HG03442 (cell line): ENCODE data around the gene FOXE1.

Source experiments
- ATAC-seq: cut with Tn5 transposase; IDR thresholded peaks from one replicate; pipeline ENCODE4 v1.9.1; 2021; ENCODE audit warnings: mild to moderate bottlenecking, moderate library complexity; ENCODE audit not compliant: unreplicated experiment

FOXE1 gene

DNA sequence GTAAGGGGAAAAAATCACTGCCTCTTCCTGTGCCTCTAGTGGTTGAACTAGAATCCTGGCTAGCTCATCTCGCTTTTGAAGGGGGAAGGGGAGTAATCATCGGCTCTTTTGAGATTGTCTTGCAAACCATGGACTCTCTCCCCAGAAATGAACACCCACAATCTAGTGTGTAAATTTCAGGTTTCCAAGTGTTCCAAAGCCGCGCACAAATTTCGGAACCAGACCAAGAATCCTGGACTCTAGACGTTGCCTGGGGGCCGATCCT, 4.9 kb upstream of the FOXE1 start:
- ATAC-seq = no peak

DNA sequence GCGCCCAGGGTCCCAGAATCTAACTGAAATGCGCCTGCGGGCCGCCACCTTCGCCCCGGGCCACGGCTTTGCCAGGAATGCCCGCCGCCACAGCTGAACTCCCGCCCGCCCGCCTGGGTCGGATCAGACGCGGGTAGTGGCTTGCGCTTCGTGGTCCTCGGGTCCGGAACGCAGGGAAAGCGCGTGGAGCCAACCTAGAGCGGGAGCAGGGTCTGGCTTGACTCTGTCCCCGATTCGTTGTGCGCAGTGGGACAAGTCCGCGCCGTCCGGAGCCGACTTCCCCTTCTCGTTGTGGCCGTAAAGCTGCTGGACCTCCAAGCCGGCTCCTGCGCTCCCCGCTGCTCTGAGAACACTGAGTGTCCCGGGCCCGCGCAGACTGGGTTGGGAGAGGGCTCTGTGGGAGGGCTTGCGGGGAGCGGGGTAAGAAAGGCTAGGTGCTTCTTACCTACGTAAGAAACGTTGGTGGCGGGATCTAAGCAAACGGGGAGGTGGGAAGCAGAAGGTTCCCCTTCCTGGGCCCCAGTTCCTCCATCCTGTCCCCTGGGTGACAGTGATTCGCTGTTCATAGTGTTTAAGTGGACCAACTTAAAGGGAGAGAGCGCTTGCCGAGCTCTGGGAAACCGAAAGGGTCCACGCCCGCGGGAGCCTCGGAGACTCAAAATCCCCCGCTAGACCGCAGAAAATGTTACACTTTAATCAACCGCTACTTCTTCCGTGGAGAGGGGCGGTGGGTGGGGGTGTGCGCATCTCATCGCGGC, 4.4 kb upstream of the FOXE1 start:
- no peak for ATAC-seq

DNA sequence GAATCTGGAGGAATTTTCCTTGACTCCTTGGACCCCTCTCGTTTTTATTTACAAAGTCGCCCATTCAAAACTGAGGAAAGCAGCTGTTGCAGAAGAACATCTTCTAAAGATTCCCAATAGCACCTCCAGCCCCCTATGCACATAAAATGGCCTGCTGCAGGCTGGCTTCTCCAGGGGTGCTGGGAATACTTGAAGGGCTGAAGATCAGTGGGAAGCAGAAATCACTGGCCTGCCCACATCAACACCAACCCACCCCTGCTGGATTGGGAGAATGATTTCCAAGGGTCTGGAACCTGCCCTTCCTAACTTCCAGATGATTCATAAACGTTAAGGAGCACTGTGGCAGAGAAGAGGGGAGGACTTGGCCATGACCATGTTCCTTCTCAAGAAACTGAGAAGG, 3.0 kb upstream of the FOXE1 start:
- no peak for ATAC-seq

DNA sequence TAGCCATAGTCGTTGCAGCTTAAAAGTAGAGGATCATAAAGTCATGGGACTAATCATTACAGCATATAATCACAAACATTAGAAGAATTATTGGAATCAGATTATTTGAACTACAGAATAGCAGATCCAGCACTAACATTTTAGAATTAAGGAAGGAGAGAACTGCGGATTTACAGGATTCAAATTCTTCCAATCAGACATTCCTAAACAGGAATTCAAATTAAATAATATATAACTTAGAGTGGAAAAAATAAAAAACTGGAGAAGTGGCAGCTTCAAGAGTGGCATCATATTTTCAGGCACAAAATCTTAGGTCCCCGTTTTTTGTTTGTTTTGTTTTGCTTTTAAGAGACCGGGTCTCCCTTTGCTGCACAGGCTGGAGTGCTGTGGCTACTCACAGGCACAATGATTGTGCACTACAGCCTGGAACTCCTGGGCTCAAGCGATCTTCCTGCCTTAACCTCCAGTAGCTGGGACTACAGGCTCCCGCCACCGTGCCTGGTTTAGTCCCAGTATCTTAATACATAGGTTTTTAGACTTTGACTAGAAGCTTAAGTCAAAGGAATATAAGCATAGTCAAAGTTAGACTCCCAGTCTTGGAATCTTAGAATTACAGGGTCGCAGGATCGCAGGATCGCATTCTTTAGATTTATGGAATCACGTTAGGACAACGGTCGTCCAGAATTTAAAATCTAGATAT, 2.1 kb upstream of the FOXE1 start:
- ATAC-seq = no peak

DNA sequence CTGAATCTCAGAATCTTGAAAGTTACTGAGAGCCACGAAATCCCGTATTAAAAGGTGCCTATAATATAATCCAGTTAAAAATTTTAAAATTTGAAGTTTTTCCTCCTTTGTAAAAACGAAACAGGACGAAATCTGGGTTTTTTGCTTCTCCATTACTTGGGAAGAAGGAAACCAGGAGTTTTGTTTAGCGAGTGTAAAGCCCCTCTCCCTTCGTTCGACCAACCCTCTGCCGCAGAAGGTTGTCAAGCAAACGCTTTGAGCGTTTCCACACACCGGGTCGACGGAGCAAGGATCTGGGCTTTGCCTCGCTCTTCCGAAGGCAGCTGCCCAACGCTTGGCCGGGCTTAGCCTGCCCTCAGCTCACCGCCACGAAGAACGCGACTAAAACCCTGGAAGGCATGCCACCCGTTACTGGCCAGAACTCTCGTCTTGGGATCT, 1.6 kb upstream of the FOXE1 start:
- no peak for ATAC-seq

DNA sequence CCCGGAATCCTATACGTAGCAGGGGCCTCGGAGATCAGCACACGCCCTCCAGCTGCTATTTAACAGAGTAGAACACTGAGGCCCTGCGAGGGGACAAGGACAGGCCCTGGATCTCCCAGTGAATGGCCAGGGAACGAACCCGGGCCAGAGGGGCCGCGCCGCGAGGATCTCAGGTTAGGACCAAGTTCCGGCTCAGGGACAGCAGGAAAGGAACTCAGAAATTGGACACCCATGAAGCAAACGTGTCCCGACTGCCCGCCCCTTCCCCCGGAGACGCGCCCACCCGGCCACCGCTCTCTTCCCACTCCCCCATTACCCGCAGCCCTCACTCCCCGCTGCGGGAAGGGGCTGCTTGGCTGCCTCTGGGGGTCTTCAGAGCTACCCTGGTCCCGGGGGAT, 1.0 kb upstream of the FOXE1 start:
- ATAC-seq = no peak

DNA sequence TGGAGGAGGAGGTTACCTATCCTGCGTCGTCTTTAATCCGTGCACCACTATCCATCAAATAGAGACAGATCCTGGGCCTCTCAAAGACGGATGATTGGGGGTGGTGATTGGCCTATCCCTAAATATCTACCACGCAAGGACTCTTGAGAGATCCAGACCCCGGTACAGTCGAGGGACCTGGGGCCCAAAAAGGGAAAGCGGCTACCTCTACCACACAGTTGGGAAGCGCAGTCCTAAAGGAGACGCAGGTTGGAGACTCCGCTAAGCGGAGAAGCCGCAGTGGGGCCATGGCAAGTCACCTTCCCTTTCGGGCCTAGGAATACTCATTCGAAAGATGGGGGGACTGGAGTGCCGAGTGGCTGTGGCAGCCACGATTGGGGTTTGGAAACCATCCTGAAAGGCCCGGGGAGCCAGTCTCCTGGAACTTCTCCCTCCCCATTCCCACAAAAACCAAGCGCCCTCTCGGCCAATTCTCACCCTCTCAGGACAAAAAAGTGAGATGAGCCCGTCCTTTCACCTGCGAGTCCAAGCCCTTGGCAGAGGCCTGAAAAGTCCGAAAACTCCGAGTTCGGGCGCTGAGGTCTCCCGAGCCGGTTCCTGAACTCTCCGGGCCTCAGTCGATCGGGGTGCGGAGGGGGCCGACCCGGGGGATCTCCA, 499 bp upstream of the FOXE1 start:
- ATAC-seq = no peak

DNA sequence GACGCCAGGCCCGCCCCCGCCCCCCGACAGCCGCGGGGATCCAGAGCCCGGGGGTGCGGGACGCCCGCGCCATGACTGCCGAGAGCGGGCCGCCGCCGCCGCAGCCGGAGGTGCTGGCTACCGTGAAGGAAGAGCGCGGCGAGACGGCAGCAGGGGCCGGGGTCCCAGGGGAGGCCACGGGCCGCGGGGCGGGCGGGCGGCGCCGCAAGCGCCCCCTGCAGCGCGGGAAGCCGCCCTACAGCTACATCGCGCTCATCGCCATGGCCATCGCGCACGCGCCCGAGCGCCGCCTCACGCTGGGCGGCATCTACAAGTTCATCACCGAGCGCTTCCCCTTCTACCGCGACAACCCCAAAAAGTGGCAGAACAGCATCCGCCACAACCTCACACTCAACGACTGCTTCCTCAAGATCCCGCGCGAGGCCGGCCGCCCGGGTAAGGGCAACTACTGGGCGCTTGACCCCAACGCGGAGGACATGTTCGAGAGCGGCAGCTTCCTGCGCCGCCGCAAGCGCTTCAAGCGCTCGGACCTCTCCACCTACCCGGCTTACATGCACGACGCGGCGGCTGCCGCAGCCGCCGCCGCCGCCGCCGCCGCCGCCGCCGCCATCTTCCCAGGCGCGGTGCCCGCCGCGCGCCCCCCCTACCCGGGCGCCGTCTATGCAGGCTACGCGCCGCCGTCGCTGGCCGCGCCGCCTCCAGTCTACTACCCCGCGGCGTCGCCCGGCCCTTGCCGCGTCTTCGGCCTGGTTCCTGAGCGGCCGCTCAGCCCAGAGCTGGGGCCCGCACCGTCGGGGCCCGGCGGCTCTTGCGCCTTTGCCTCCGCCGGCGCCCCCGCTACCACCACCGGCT, 1.0 kb downstream of the FOXE1 start:
- no peak for ATAC-seq

DNA sequence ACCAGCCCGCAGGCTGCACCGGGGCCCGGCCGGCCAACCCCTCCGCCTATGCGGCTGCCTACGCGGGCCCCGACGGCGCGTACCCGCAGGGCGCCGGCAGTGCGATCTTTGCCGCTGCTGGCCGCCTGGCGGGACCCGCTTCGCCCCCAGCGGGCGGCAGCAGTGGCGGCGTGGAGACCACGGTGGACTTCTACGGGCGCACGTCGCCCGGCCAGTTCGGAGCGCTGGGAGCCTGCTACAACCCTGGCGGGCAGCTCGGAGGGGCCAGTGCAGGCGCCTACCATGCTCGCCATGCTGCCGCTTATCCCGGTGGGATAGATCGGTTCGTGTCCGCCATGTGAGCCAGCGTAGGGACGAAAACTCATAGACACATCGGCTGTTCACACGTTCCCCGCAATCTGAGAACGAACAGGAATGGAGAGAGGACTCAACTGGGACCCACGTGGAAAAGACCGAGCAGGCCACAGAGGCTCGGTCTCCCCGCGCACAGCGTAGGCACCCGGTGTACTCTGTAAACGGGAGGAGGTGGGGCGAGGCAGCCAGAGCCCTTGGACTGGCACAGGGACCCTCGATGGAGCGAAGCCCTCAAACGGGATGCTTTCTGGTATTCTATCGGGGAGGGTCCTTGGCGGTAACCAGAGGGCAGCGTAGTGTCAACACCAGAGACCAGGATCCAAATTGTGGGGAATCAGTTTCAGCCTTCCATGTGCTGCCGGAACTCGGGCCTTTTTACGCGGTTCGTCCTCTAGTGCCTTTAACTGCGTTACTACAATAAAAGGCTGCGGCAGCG, 1.9 kb downstream of the FOXE1 start:
- no peak for ATAC-seq

DNA sequence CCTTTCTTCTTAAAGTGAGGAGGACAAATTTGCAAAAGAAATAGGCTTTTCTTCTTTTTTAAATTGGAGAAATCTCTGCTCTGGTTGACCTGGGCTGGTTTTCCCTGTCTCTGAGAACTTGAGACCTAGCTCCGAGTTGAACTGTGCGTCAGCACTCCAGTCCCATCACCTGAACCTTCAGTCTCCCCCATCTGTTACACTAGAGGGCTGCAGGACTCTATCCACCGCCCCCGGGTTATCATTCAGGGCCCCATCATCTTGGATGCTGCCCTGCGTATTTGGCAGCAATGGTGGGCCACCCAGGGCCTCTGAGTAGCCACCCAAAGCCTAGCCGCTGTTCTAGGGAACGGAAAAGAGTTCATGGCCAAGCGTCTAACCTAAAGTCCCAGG, 2.5 kb downstream of the FOXE1 start:
- ATAC-seq = no peak

DNA sequence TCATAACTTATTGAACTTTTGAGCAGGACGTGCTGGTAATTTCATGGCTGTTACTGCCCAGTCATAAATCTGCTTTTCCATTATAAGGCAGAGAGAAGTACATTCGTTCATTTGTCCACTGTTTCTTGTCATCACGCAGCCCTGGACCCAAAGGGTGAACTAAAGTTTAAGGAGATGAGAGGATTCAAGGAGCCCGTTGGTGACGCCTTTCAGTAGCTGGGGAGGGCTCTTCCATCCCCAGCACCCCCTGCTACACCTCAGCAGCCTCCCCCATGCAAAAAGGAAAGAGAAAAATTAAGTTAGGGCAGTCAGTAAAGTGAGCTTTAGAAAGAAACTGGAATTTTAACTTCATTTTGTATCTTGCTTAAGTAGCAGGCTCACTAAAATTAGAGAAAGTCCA, 2.9 kb downstream of the FOXE1 start:
- no peak for ATAC-seq

DNA sequence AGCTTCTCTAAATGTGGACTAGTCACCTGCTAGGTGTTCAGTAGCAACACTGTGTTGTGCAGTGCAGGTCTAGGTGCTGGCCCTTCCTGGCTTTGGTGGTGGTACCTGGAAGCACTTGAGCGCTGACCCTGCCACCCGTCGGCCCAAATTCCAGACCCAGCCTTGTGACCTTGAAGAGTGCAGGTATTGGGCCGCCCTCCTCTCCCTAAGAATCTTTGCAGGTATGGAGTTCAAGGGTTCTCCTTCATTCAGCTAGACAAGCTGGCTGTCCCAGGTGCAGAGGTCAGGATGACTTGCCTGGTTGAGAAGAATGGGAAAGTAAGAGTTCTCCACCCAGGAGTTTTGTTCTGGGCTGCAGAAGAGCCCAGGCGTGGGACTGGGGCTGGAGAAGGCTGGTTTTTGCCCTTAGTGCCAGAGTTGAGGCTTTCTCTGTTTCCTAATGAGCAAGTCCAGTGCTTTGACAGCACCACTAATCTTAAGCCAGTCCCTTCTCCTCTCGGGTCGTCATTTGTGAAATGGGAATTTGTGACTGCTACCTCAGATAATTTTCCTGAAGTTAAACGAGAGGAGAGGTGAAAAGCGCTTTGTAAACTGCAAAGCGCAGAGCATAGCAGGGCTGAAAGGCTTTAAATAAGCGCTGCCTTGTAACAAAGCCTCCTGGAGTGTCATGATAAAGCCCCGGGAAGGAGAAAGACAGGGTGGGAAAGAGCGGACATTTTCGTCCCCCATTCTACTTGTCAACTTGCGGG, 4.0 kb downstream of the FOXE1 start:
- ATAC-seq = no peak

DNA sequence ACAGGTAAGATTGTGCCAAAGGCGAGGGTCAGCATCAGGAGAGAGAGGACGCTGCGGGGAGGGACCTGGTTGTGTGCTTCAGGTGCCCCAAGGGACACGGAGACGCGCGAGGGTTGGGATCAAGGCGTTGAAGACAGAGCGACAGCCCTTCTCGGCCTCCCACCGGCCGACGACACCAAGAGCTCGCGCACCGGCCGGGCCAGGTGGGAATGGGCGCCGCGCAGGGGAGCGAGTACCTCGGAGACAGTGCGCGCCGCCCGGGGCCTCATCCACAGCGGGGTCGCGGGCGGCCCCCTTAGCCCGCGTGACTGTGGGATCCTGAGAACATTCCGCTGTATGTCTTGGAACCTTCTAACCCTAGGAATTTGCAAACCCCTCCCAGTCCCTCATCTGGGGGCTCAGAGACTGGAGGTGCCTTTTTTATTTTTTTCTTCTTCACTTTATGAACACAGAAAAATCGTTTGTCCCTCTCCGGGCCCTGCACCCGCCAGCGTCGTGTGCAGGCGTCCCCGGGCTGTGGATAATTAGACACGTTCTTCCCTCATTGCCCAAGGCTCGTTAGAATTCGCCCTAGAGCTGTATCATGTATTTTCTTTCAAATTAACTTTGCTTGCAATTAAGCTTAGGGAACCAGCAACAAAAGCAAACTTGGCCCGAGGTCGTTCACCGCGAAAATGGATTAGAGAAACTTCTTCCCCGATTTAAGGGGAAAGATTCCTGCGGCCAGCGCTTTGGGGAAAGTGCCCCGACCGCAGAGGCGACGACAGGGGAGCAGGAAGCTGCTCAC, 4.8 kb downstream of the FOXE1 start:
- ATAC-seq = no peak

DNA sequence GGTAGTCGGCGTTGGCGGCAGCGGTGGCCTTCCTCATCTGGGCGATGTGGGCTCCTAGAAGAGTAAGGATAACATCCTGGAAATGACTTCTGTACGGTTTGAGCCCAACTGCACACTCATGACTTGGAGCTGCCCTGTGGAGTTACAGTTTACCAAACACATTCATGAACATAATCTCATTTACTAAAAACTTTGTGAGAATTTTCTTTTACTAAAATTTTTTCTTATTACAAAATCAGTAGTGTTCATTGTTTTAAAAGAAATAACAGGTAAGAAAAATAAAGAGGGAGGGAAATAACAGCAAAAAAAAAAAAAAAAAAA, 5.3 kb downstream of the FOXE1 start:
- no peak for ATAC-seq

DNA sequence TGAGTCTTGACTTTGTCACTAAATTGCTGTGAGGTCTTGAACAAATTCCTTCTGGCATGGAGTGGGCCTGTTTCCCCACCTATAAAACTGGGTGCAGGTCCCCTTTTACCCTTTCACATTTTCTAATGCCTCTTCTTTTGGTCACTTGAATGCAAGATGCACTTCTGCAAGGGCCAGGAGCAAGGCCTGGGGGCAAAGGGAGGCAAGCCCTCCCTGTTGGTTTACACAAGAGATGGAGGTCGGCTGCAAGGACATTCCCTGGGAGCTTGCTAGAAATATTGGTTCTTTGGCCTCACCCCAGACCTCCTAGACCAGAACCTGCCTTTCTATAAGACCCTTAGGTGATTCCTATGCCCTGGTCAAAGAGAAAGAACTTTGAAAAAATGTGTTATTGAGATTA, 5.8 kb downstream of the FOXE1 start:
- ATAC-seq = no peak

DNA sequence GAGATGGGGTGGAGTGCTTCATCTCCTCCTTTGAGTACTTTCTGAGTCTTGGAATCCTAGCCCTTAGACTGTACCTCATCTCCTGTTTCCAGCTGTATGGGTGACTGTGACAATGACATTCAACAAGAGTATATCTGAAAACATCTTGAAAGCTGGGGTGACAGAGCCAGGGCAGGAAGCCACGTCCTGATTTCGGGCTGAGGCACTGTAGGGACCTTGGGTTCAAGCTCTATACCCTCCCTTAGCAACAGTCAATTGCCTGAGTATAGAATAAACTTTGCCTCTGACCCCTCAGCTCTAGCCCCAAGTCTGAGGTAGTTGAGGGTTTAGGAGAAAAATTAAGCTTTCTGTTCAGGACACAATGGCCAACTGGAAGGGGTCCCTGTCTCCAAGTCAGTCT, 6.3 kb downstream of the FOXE1 start:
- ATAC-seq = no peak

DNA sequence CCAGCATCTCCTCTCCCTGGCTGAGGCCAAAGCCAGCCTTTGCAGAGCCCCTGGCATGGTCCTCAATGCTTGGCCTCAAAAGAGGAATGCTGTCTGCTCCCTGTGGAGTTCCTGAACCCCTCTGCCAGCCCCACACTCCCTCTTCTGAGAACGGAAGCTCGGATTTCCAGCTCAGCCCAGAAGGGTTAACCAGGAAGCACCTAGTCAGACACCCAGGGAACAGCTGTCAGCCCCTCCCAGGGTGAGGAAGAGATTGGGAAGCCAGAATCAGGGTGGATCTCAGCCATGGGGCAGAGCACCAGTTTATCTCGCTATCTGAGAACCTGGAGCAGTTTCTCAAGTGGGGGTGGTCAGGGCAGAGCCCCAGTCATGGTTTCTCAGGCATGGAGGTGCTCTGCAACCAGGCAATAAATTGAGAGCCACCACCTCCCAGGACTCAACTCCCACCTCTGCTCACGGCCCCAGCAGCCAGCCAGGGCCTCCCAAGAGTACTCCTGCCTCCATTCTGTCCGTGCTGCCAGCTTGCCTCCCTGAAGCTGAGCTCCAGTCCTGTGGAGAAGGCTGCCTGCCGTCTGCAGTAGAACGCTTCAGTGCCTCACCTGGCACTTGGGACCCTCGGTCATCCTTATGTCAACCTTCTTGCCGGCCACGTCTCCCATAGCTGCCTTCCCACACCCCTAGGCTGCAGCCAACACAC, 7.6 kb downstream of the FOXE1 start:
- ATAC-seq = no peak

DNA sequence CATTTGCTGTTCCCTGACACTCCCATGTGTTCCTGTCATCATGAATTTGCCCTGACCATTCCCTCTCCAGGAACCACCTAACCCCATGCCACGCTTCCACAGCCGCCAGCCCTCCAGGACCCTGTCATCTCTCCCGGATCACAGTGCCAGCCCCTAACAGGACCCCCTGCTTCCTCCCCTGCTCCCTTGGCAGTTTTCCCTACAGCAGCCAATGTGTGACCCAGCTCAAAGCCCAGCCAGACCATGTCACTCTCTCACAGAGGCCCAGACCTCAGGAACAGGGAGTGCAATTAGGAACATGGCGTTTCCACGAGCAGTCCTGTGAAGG, 8.1 kb downstream of the FOXE1 start:
- no peak for ATAC-seq

DNA sequence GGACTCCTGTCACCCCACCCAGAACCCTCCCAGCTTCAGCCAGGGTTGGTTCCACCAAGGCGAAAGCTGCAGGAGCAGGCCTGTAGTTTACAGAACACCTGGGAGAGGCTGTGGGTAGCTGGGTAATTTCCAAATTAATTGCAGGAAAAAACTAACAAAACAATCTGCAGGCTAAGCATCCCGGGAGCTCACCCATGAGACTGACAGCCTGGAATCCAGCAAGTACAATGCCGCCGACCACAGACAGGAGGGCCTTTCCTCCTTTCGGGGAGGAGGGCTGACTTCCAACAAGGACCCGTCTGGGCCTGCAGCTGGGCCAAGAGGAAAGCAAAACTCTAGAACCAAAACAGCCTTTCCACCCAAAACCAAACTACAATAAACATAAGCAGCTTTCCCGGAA, 10.3 kb downstream of the FOXE1 start:
- ATAC-seq = no peak
